Stimulated activated CD8-positive, alpha-beta memory T cell treated with anti-CD3 and anti-CD28 coated beads, Interleukin-7, amount 100 ng/mL, for 48 hours (primary cell): ENCODE results near the gene SBK2.
A peak's percentile ranks its signal among the peaks of the same experiment; 100 is the strongest.

Experiments
- DNase-seq, 2 donors: peaks; one replicate each; pipeline ENCODE4 v3.0.0-alpha.2; 2020; ENCODE audit warnings: low read depth in 1 of 2; ENCODE audit errors: extremely low read depth in 1 of 2

SBK2 gene

GRCh38 chr19:55487924-55488687, 48.8 kb downstream of the SBK2 start, which contains the start of gene SSC5D:
Gene SSC5D (plus strand): TSS chr19:55488436. CDS start chr19:55488590, 154 bp downstream.
- no peak for DNase-seq

DNA sequence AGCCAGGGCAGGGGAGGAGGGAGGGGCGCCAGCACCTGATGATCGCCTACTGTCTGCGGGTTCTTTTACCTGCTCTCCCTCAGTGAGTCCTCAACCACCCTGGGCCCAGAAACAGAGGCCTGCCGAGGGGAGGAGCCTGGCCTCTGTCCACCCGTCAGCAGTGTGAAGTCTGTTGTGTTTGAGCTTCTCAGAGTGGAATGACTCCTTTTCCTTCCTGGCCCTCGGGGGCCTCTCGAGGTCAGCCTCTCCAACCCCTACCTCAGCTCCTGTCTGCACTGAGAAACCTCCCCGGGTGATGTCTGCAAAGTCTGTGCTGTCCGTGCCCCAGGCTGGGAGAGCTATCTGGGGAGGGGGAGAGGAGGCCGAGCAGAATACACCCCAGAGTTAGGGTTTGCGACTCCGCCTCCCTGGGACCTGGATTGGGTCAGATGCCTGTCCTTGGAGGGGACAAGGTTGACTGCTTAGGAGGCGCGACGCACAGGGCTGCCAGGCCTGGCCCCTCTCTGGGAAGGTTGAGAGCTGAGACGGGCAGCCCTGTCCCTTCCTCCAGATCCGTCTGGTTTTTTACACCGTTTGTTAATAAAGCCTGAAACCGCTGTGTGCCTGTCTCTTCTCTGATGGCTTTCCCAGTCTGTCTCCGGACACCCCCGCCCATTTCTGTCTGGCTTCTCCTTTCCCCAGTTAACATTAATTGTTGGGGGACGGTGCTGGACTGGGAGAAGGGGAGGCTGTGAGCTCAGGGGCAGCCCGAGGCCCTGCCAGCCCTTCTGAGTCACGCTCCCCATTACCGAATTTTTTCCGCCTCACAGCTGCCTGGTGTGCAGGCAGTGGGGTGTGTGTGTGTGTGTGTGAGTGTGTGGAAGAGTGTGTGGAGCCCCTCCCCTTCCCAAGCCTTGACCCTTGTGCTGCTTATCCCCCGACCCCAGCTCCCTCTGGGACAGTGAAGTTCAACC, 49.7 kb downstream of the SBK2 start:
- DNase-seq = peak in 1 of 2 donors; percentile 60

- no peak for DNase-seq
These were observed 50.6 kb downstream of the SBK2 start for GRCh38 chr19:55486043-55486970.

DNA sequence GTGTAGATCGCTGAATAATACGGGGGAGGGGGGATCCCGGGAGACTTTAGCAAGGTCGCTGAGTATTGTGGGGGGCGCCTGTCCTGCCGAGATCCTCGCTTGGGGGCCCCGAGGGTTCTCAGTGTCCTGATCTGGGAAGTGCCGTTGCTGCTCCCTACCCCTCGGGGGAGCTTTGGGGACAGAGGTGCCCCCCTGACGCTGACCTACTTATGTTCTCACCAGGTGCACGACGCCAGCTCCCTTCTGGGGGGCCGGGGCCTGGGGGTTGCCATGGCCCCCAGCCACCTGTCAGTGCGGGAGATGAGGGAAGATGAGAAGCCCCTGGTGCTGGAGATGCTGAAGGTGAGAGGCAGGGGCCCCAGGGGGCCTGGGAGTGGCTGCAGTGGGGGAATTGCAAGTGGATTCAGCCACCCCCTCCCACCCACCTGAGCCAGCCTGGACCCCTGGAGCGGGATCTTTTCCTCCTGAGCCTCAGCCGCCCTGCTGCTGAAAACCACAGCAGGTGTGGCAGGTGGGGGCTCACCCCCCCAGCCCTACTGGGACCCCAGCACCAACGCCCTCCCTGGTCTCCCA, 51.4 kb downstream of the SBK2 start:
- no peak for DNase-seq

- DNase-seq = peak; percentile 33 to 50
These were observed 52.1 kb downstream of the SBK2 start, which contains the start of gene NAT14 for GRCh38 chr19:55484593-55485438. Gene NAT14 (plus strand): TSS chr19:55485188. CDS start chr19:55485709, 521 bp downstream.

GRCh38 chr19:55483706-55484592, 53.0 kb downstream of the SBK2 start:
- DNase-seq = no peak

DNA sequence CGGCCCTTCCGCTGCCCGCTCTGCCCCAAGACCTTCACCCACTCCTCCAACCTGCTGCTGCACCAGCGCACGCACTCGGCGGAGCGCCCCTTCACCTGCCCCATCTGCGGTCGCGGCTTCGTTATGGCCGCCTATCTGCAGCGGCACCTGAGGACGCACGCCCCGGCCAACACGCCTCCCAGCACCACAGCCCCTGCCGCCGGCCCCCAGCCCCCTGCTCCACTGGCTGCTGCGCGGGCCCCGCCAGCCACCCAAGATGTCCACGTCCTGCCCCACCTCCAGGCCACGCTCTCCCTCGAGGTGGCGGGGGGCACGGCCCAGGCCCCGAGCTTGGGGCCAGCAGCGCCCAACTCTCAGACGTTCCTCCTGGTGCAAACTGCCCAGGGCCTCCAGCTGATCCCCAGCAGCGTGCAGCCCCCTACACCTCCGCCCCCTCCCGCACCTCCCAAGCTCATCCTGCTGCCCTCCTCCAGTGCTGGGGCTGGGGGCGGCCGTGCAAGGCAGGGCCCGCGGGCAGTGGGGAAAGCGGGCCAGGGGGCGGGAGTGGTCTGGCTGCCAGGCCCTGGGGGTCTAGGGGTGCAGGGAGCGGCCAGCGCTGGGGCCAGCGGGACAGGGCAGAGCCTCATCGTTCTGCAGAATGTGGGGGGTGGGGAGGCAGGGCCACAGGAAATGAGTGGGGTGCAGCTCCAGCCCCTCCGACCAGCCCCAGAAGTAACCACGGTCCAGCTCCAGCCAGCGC, 53.8 kb downstream of the SBK2 start:
- no peak for DNase-seq

GRCh38 chr19:55482156-55482961, 54.6 kb downstream of the SBK2 start:
- DNase-seq = no peak

GRCh38 chr19:55481794-55482155, 55.2 kb downstream of the SBK2 start:
- no peak for DNase-seq

GRCh38 chr19:55481148-55481793, 55.7 kb downstream of the SBK2 start:
- no peak for DNase-seq

- DNase-seq = no peak
These were observed 57.3 kb downstream of the SBK2 start for GRCh38 chr19:55479451-55480230.

DNA sequence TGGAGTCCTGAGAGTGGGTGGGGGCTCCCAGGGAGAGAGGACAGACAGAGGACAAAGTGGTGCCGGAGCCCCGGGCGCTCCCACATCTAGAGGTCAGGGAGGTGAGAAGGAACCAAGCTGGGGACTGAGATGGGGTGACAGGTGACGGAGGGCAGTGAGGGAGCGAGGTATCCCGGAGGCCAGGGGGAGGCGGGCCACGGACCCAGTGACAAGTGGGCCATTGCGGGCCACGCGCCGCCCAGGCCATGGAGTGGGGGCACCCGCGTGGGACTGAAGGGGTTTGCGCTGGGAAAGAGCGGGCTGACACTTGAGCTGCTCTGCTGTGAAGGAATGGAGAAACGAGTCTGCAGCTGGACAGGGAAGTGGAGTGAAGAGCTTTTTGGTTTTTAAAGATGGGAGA, 57.9 kb downstream of the SBK2 start:
- no peak for DNase-seq
